Skeletal muscle tissue (tissue), 4 donors: ENCODE data around the gene OGFRL1. TPM values are rescaled to one million over a fixed set of nuclear protein-coding genes. Genes with fewer than 3 reads are reported as not detected.

Source experiments
- H3K27ac ChIP-seq: one replicate; pipeline ENCODE4 v1.7.0; 2013; ENCODE audit warnings: mild to moderate bottlenecking, low read depth, low read length, inconsistent platforms
- H3K27me3 ChIP-seq, 3 donors: one replicate each; pipeline ENCODE4 v1.7.0; 2013; ENCODE audit warnings: low read length in 3 of 3; ENCODE audit not compliant: control insufficient read depth in 3 of 3, insufficient read depth in 3 of 3
- H3K36me3 ChIP-seq, 3 donors: one replicate each; pipeline ENCODE4 v1.7.0; 2013; ENCODE audit warnings: low read length in 3 of 3; ENCODE audit not compliant: control insufficient read depth in 3 of 3, insufficient read depth in 3 of 3
- H3K4me1 ChIP-seq, 3 donors: one replicate each; pipeline ENCODE4 v1.7.0; 2013; ENCODE audit warnings: low read length in 3 of 3, mild to moderate bottlenecking in 3 of 3; ENCODE audit not compliant: control insufficient read depth in 3 of 3, insufficient read depth in 3 of 3
- H3K4me3 ChIP-seq, 3 donors: one replicate each; pipeline ENCODE4 v1.7.0; 2013; ENCODE audit warnings: low read length in 3 of 3
- H3K9ac ChIP-seq, 3 donors: one replicate each; pipeline ENCODE4 v1.7.0; 2013; ENCODE audit warnings: low read length in 3 of 3, mild to moderate bottlenecking in 3 of 3, moderate library complexity in 2 of 3, low read depth in 1 of 3
- H3K9me3 ChIP-seq, 3 donors: one replicate each; pipeline ENCODE4 v1.7.0; 2013; ENCODE audit warnings: low read length in 3 of 3; ENCODE audit not compliant: control insufficient read depth in 3 of 3
- total RNA-seq: library from RNA; depleted of rRNA; stranded (reverse); fragments of >200 nt; gene quantifications from one replicate; pipeline ENCODE4 v1.2.3, GENCODE V29; 2014
- donor health status: Osteomylitis.

The OGFRL1 gene
- total RNA-seq, 1 donor from 2014 or later: 6.3 TPM

DNA sequence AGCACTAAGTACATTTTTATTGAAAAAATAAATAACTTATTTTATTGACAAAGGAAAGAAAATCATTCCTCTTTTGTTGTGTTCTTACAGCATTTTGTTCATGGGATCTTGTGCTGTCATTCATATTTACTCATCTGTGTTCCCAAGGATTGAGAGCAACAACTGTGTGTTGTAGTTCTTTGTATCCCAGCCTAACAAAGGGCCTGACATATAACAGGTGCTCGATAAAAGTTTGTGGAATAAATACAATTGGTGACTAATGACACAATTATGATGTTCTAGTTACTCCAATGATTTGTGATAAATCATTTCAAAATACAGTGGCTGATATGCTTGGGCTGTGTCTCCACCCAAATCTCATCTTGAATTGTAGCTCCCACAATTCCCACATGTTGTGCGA is 7.9 kb upstream of the OGFRL1 start:
- H3K4me1 ChIP-seq: peaks cover 0 to 3% (median 0%) of the 10 kb centered on the region in 3 donors
- H3K9me3 ChIP-seq: no peaks in the 10 kb centered on the region
- H3K27ac ChIP-seq: no peak overlapping the region
- H3K9ac ChIP-seq: no peak overlapping the region
- no peaks in the 10 kb centered on the region for H3K27me3 ChIP-seq
- H3K36me3 ChIP-seq: no peaks in the 10 kb centered on the region
- no peak overlapping the region for H3K4me3 ChIP-seq

DNA sequence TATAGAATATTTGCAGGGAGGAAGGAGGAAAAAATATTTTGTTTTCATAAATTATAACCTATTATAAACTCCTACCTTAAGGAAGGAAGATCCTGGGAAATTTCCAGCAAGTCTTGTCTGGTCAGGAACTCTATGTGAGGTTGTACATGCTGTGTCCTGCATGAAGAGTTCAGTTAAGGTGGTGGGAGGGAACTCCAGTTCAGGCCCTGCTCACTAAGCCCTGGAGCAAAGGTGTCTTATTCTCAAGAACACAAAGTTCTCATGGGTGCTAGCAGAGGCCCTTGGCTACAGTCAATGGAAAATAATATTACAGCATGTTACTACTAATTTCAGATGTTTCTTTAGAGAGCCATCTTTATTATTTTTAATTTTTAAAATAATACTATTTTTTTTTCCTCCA is 3.8 kb upstream of the OGFRL1 start:
- Histone ChIP-seq H3K36me3 (no peaks in the 10 kb centered on the region), H3K9me3 (no peaks in the 10 kb centered on the region), H3K27me3 (no peaks in the 10 kb centered on the region), H3K4me1 (peaks cover 4 to 15% (median 8%) of the 10 kb centered on the region in 3 donors), H3K27ac (no peak overlapping the region), H3K9ac (no peak overlapping the region), H3K4me3 (no peak overlapping the region)

DNA sequence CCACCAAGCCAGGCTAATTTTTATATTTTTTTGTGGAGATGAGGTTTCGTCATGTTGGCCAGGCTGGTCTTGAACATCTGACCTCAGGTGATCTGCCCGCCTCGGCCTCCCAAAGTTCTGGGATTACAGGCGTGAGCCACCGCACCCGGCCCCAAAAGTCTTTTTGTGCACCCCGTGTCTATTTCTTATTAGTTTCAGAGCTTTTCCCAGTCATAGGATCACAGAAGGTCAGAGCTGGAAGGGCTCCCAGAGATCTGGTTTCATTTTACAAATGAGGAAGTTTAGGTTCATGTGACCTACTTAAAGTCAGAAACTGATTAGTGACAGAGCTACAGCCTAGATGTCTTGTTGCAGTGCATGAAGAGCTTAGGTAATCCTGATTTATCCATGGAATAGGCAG is 1.6 kb upstream of the OGFRL1 start:
- Histone ChIP-seq H3K4me3 (no peak overlapping the region), H3K9me3 (no peaks in the 10 kb centered on the region), H3K27me3 (no peaks in the 10 kb centered on the region), H3K36me3 (no peaks in the 10 kb centered on the region), H3K4me1 (peaks cover 8 to 25% (median 16%) of the 10 kb centered on the region in 3 donors), H3K9ac (no peak overlapping the region), H3K27ac (peak overlapping the region; percentile 84)

DNA sequence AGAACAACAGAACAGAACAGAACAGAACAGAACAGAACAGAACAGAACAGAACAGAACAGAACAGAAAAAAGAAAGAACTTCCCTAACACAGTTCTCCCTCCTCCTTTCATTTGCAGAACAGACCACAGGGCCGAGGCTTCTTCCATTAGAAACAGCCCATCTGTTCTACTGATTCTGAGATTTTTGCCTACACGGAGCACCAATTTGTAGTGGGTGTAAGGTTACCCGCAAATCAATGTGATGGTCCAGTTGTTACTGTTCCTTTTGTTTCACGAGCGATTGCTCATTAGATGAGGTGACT is 734 bp upstream of the OGFRL1 start:
- H3K4me1 ChIP-seq: peaks cover 8 to 25% (median 17%) of the 10 kb centered on the region in 3 donors
- no peaks in the 10 kb centered on the region for H3K9me3 ChIP-seq
- H3K36me3 ChIP-seq: no peaks in the 10 kb centered on the region
- peak overlapping the region; percentile 63 to 82 (median 65) for H3K9ac ChIP-seq
- H3K27ac ChIP-seq: peak overlapping the region; percentile 84
- H3K4me3 ChIP-seq: peak overlapping the region; percentile 71 to 77 (median 75)
- H3K27me3 ChIP-seq: no peaks in the 10 kb centered on the region

DNA sequence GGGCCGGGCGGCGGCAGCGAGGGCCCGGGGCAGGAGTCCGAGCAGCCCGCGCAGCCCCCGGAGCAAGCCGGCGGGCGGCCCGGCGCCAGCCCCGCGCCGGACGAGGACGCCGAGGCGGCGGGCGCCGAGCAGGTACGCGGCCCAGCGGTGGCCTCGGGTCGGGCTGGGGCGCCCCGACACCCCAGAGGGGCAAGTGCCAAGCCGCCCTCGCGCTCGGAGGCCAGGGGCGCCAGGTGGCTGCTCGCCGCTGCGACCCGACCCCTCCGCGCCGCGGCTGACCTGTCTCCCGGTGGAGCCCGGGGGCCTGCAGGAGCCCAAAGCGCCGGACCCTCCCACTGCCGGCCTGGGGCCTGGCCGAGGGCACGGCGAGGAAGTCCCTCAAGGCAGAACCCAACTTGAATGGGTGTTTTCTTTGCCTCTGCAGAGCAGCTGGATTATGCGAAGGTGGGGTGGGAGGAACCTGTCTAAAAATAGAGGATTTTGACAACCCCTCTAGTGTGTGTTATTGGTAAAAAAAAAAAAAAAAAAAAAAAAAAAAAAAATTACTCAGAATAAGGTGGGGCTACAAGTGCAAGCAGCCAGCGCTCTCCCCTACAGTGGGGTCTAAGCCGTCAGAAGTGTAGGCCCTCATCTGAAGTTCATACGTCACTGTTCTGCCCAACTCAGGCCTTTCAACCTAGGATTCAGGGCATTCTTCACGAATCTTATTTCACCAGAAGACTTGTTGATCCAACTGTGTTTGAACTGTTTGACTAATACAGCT is 609 bp downstream of the OGFRL1 start:
- Histone ChIP-seq H3K4me1 (peaks cover 12 to 25% (median 17%) of the 10 kb centered on the region in 3 donors), H3K36me3 (no peaks in the 10 kb centered on the region), H3K27ac (no peak overlapping the region), H3K4me3 (peak overlapping the region; percentile 71 to 77 (median 74)), H3K9ac (peak overlapping the region; percentile 78 to 82 (median 78)), H3K27me3 (no peaks in the 10 kb centered on the region), H3K9me3 (no peaks in the 10 kb centered on the region)

DNA sequence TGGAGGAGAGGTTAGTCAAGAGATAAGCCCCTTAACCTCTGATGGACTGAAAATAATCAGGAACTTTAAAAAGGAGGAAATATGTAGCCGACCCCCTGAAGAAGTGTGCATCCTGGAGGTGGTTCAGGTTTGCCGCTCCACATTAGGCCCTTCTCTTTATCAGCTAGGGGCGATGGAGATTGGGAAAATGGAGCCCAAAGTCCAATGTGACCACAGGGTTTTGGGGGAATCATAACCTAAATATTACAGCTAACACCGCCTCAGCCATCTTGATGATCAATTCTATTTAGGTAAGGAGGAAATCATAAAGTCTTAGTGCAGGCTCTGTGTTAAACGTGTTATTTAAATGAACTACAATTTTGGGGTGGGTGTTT is 1.2 kb downstream of the OGFRL1 start:
- H3K4me1 ChIP-seq: peaks cover 14 to 25% (median 17%) of the 10 kb centered on the region in 3 donors

DNA sequence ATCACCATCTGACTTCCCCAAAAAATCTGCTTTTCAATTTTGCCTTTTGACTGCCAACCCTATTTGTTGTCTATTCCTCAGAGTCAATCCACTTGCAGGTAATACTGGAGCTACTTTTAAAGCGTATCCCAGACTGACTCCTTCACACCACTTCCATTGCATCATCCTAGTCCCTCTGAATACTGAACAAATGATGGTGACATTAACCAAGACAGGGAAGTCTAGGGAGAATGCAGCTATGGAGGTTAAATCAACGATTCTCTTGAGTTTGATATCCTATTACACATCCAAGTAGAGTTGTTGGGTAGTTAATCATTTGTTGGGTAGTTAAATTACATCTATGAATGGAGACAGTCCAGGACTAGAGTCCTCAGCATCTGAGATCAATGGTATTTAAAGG is 2.0 kb downstream of the OGFRL1 start:
- H3K27me3 ChIP-seq: no peaks in the 10 kb centered on the region
- H3K9me3 ChIP-seq: no peaks in the 10 kb centered on the region
- peaks cover 14 to 21% (median 17%) of the 10 kb centered on the region in 3 donors for H3K4me1 ChIP-seq
- peak overlapping the region in 1 of 3 donors; percentile 2 for H3K4me3 ChIP-seq
- no peak overlapping the region for H3K9ac ChIP-seq
- no peak overlapping the region for H3K27ac ChIP-seq
- peaks cover 0 to 2% (median 0%) of the 10 kb centered on the region in 3 donors for H3K36me3 ChIP-seq

More for the DNA sequence above, 1.2 kb downstream of the OGFRL1 start:
- no peaks in the 10 kb centered on the region for H3K27me3 ChIP-seq
- H3K9me3 ChIP-seq: no peaks in the 10 kb centered on the region
- H3K4me3 ChIP-seq: peak overlapping the region; percentile 71 to 77 (median 74)
- no peak overlapping the region for H3K27ac ChIP-seq
- H3K36me3 ChIP-seq: no peaks in the 10 kb centered on the region
- peak overlapping the region in 2 of 3 donors; percentile 78 for H3K9ac ChIP-seq

DNA sequence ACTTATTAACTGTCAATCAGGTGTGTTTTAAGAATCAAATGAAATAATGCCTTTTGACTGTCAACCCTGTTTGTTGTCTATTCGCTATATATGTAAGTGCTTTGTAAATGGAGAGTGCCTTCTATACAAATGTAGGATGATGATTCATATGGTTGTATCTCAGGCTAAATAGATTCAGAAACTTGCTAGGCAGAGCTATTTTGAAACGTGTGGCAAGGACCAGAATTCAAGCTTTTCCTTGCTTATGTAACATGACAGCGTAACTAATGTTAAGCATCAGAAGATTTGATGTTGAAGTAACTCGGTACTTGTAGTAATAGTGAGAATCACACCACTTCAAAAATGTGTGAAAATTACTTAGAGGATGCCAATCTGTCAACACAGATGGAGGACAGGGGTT is 3.4 kb downstream of the OGFRL1 start:
- no peaks in the 10 kb centered on the region for H3K9me3 ChIP-seq
- H3K4me3 ChIP-seq: no peak overlapping the region
- peaks cover 14 to 21% (median 17%) of the 10 kb centered on the region in 3 donors for H3K4me1 ChIP-seq
- H3K27me3 ChIP-seq: no peaks in the 10 kb centered on the region
- peaks cover 0 to 4% (median 4%) of the 10 kb centered on the region in 3 donors for H3K36me3 ChIP-seq
- no peak overlapping the region for H3K9ac ChIP-seq
- H3K27ac ChIP-seq: no peak overlapping the region

DNA sequence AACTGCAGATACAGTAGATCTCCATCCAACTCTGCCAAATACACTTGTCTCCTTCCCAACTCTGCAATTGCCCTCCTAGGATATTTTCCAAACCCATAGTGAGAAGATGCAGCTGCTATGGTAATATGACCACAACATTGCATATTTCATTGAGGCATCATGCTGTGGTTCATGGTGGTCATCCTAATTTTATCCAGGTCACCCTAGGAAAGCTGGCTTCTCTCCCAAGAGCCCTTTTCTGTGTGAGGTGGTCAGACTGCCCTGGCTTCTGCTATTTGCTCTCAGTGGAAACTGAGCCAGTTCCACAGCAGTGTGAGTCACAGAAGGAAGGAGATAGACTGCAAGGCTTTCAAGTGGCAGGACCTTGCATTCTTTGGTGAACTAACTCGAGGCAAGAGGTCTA is 5.5 kb downstream of the OGFRL1 start:
- H3K27ac ChIP-seq: no peak overlapping the region
- no peaks in the 10 kb centered on the region for H3K27me3 ChIP-seq
- H3K4me1 ChIP-seq: peaks cover 9 to 16% (median 10%) of the 10 kb centered on the region in 3 donors
- peaks cover 0 to 8% (median 6%) of the 10 kb centered on the region in 3 donors for H3K36me3 ChIP-seq
- no peak overlapping the region for H3K9ac ChIP-seq
- no peak overlapping the region for H3K4me3 ChIP-seq
- no peaks in the 10 kb centered on the region for H3K9me3 ChIP-seq

DNA sequence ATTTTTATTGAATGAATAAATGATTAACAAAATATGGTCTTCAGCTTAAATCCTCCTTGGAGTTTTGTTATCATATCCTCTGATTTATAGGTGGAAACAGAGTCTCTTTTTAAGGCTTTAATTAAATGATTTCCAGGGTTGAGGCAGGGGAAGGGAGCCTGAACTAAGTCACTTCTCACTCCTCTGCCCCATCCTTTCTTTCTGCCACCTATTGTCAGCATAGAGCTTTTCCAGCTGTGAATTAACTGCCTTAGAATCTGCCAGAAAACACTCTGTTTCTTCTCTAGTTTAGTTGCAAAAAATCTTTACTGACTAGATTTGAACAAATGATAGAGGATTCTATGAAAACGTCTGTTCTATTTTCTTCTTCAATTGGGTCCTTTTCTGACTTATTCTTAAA is 9.8 kb downstream of the OGFRL1 start:
- Histone ChIP-seq H3K9me3 (no peaks in the 10 kb centered on the region), H3K9ac (no peak overlapping the region), H3K4me1 (peaks cover 0 to 7% (median 0%) of the 10 kb centered on the region in 3 donors), H3K36me3 (peaks cover 0 to 16% (median 6%) of the 10 kb centered on the region in 3 donors), H3K27me3 (no peaks in the 10 kb centered on the region), H3K27ac (no peak overlapping the region), H3K4me3 (no peak overlapping the region)
